Activated CD4-positive, alpha-beta T cell treated with anti-CD3 and anti-CD28 coated beads, Interleukin-2, amount 10 ng/mL, durations not matched to agents 24 days and 14 days (primary cell): ENCODE results near the gene MTERF4. TPM values are rescaled to one million over a fixed set of nuclear protein-coding genes. Genes with fewer than 3 reads are reported as not detected.

Experiments
- DNase-seq: peaks from one replicate; pipeline ENCODE4 v3.0.0; 2022
- H3K27ac Mint-ChIP-seq: one replicate; pipeline ENCODE4 v1.8.0; 2022; ENCODE audit warnings: mild to moderate bottlenecking, mixed read lengths
- H3K27me3 Mint-ChIP-seq: one replicate; pipeline ENCODE4 v1.8.0; 2022; ENCODE audit warnings: mixed read lengths
- H3K36me3 Mint-ChIP-seq: one replicate; pipeline ENCODE4 v1.8.0; 2022; ENCODE audit warnings: low read depth, mild to moderate bottlenecking, mixed read lengths
- H3K4me1 Mint-ChIP-seq: one replicate; pipeline ENCODE4 v1.8.0; 2021; ENCODE audit warnings: mixed read lengths
- H3K4me3 Mint-ChIP-seq: one replicate; pipeline ENCODE4 v1.8.0; 2022; ENCODE audit warnings: mild to moderate bottlenecking, moderate library complexity, mixed read lengths
- H3K9me3 Mint-ChIP-seq: one replicate; pipeline ENCODE4 v1.8.0; 2021; ENCODE audit warnings: mixed read lengths
- intact Hi-C: fragments of 100-400 bp; cut with micrococcal nuclease; formaldehyde crosslinking; loops from one replicate; pipeline ENCODE4 v1.15.1; 2023
- total RNA-seq: library from RNA; stranded (reverse); gene quantifications from 2 replicates; pipeline ENCODE4 v1.2.3, GENCODE V29; 2022

The MTERF4 gene
- total RNA-seq, 1 donor from 2014 or later = 43.9 TPM

DNA sequence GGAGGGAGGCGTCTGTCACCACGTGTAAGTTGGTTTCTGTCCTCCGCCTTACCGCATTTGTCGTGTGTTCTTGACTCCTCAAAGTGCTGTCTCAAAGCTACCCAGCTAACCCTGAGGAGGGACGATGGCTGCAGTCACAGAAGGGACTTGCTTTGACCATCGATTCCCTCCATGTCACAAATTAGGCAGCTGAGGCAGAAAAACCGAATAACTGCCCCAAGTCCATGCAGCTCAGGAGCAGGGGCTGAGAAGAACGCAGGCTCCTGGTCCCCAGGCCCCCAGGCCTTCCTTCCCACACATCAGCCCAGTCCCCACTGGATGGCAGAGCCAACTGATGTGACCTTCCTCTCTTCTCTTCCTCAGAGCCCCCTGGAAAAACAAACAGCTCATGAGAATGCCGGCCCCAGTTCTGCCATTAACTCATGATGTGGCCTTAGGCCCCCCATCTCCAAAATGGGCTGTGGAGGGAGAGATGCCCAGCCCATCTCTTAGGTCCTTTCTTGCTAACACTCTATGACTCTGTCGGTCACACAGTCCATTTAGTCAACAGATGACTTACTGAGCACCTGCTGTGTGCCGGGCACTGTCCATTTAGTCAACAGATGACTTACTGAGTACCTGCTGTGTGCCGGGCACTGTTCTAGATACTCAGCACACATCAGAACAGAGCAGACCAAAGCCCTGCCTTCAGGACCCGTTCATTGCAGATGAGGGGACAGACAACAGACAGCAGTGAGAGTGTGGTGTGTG, 19.6 kb downstream of the MTERF4 start:
- Mint-ChIP-seq H3K27me3 (no peaks in the 10 kb centered on the region), H3K27ac (no peak overlapping the region), H3K4me3 (no peak overlapping the region), H3K4me1 (no peaks in the 10 kb centered on the region), H3K36me3 (peaks cover 22% of the 10 kb centered on the region), H3K9me3 (no peaks in the 10 kb centered on the region)
- intact Hi-C loops = no loop called here
- no peak for DNase-seq

DNA sequence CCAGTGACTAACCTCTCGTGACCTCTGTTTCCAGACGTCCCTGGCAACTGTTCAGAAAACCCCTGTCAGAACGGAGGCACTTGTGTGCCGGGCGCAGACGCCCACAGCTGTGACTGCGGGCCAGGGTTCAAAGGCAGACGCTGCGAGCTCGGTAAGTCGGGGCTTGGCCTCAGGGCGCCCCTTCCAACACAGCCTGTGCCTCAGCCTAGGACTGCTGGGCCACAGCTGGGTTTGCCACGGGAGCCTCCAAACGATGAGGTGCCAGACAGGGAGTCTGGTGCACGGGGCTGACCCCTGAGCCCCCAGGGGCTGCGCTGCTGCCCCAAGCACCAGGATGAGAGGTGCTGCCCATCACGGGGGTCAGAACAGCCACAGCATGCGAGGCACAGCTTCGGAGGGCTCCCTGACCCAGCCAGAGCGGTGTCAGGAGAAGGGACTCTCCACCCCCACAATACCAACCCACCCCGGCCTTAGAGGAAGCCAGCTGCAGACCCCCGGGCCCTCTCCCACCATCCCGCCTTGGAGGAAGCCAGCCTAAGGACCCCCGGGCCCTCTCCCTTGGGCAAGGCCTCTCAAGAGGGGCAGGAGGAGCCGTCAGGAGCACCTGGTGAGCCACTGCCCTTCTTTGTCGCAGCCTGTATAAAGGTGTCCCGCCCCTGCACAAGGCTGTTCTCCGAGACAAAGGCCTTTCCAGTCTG, 20.3 kb downstream of the MTERF4 start:
- peaks cover 18% of the 10 kb centered on the region for H3K36me3 Mint-ChIP-seq
- no peak overlapping the region for H3K4me3 Mint-ChIP-seq
- intact Hi-C loops = no loop called here
- DNase-seq = no peak
- H3K27me3 Mint-ChIP-seq = no peaks in the 10 kb centered on the region
- H3K27ac Mint-ChIP-seq = no peak overlapping the region
- H3K4me1 Mint-ChIP-seq = no peaks in the 10 kb centered on the region
- H3K9me3 Mint-ChIP-seq = no peaks in the 10 kb centered on the region

DNA sequence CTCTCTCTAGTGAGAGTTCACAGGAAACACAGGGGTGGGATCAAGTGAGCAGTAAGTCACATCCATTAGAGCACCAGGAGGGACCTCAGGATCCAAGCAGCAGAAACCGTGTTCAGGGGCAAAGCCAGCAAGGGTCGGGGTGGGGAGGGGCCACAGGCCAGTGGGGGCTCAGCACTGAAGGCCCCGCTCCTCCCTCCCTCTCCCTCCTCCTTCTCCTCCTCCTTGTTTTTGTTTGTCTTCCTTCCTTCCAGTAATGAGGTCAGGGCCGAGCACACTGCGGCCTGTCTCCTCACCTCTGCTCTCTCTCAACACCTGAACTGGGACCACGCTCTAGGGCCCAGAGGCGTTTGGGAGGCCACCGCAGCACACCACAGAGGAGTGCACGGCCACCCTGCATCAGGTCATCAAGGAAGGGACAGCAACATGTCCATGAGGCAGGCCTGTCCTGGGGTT, 20.9 kb downstream of the MTERF4 start:
- Mint-ChIP-seq H3K27ac (no peak overlapping the region), H3K36me3 (peaks cover 13% of the 10 kb centered on the region), H3K9me3 (no peaks in the 10 kb centered on the region), H3K27me3 (no peaks in the 10 kb centered on the region), H3K4me1 (no peaks in the 10 kb centered on the region), H3K4me3 (no peak overlapping the region)
- intact Hi-C loops = no loop called here
- no peak for DNase-seq

DNA sequence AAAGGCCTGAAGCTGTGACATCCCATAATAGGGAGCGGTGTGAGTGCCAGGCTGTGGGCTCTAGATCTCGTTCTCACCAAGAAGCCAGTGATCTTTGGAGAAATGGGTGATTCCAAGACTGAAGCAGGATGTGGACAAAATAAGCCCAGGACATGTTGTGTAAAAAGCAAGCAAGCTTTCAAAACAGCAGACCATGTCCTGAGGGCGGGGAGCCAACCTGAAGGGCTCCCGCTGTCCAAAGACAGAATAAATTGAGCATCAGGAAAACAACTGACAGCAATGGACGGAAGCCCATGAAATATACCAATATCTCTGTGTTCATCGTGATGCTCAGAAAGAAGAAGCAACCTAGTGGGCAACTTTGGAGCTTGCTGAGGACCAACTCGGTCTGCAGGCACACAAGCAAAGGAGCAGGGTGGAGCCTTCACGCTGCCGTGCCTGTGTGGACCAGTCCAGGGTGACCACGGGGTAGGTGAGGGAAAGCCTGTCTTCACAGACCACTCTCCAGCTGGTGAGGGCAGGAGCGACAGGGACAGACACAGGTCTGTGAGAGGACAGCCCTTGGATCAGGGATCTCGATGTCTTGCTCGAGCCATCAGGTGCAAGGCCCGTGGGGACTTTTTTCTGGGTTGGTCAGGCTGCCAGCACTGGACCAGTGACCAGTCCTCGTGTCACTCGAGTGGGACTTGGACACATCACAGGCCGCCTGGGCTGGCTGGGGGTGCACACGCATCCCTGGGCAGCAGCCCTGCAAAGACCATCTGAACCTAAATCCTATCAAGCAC, 21.5 kb downstream of the MTERF4 start:
- H3K4me1 Mint-ChIP-seq = no peaks in the 10 kb centered on the region
- DNase-seq = no peak
- intact Hi-C loops = no loop called here
- peaks cover 10% of the 10 kb centered on the region for H3K36me3 Mint-ChIP-seq
- H3K27ac Mint-ChIP-seq = no peak overlapping the region
- H3K4me3 Mint-ChIP-seq = no peak overlapping the region
- H3K27me3 Mint-ChIP-seq = no peaks in the 10 kb centered on the region
- no peaks in the 10 kb centered on the region for H3K9me3 Mint-ChIP-seq

DNA sequence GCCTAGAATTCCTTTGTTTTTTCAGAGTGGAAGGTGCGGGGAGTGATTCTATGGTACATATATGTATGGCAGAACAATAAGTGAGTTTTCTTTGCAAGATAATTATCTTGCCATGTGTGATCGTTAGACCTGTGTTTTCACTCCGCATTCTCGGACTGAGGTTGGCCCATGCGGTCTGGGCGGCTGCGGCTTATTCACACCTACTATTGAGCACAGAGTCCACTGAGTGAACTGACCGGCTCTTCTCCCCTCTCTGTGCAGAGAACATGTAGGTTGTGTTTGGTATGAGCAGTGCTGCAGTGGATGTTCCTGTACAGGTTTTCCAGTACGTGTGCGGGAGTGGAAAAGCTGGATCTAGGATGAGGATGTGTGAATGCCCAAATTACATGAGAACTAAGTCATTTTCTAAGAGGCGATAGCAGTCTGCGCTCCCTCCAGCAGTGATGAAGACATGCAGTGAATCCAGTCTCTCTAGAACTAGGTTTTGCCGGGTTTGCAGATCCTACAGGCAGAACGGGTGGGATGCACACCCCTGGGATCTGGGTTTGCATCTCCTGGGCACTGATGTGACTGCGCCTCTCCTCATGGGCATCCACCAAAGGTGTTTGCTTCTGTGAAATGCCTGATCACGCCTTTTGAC, 27.1 kb downstream of the MTERF4 start:
- H3K4me1 Mint-ChIP-seq = no peaks in the 10 kb centered on the region
- no peak overlapping the region for H3K27ac Mint-ChIP-seq
- no peak for DNase-seq
- H3K36me3 Mint-ChIP-seq = peaks cover 2% of the 10 kb centered on the region
- no peaks in the 10 kb centered on the region for H3K9me3 Mint-ChIP-seq
- intact Hi-C loops = no loop called here
- H3K4me3 Mint-ChIP-seq = no peak overlapping the region
- no peaks in the 10 kb centered on the region for H3K27me3 Mint-ChIP-seq

DNA sequence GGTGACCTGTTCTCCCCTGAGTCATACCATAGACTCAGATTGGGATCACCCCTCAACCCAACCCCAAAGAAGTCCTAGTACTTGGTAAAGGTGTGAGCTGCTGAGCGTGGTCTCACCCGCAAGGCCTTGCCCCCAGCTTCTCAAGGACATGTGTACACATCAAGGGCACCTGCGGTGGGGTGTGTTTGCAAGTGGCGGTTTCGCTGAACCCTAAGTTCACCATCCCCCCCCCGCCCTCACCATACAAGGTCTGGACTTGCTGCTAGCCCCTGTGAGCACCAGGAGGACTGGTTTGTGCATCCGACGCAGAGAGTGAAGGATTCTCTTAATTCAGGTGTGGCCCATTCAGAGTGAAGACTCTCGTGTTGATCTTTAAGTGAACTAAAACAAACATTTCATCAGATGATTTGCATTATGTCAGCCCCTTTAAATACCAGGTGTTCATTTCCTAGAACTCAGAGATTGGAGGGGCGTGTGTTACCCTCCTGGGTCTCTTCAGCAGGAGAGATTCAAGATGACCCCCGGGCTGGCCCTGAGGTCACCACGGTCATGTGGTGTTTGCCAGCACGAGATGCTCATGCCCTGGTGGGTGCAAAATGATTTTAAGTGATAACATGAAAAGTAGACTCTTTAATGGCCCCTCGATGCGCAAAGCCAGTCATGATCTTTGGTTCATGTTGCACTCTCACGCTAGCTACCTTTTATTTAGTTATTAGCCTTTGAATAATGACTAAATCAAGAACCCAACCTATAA, 27.8 kb downstream of the MTERF4 start:
- Mint-ChIP-seq H3K9me3 (no peaks in the 10 kb centered on the region), H3K36me3 (peaks cover 2% of the 10 kb centered on the region), H3K27ac (no peak overlapping the region), H3K4me3 (no peak overlapping the region), H3K4me1 (no peaks in the 10 kb centered on the region), H3K27me3 (no peaks in the 10 kb centered on the region)
- intact Hi-C loops = no loop called here
- DNase-seq = no peak

DNA sequence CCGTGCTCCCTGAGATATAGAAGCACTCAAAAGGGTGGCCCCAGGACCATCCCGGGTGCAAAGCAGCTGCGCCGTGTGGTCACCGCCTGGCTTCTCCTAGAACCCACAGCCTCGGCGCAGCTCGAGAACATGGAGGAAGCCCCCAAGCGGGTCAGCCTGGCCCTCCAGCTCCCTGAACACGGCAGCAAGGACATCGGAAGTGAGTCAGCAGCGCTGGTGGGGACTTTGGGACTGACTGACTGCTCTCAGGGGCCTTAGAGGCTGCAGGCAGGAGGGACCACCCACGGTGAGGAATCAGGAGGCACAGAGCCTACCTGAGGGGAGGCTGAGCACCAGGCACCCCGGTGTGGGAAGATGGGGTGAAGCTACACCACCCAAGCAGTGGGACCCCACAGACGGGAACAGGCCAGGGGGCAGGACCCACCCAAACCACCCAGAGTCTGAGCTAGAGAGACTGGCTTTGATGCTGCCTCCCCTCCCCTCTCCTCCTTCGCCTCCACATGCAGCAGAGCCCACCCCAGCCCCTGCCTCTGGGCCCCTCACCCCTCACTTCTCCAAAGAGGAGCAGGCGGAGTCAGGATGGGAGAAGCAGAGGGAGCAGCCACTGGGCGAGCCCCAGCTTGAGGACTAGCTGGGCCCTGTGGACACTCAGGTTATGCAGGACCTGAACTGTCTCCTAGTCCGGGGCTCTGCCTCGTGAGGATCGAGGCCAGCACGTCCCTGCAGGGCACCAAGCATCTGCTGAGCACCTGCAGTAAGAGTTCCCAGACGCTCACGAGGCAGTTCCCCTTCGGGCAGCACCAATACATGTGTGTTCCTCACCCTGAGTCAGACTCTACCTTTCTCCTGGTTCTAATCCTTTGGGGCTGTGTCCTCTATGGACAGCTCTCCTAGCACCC, 28.7 kb downstream of the MTERF4 start:
- no peaks in the 10 kb centered on the region for H3K27me3 Mint-ChIP-seq
- no peaks in the 10 kb centered on the region for H3K9me3 Mint-ChIP-seq
- no peak for DNase-seq
- H3K4me1 Mint-ChIP-seq = no peaks in the 10 kb centered on the region
- H3K36me3 Mint-ChIP-seq = peaks cover 2% of the 10 kb centered on the region
- H3K4me3 Mint-ChIP-seq = no peak overlapping the region
- no peak overlapping the region for H3K27ac Mint-ChIP-seq
- intact Hi-C loops = no loop called here

DNA sequence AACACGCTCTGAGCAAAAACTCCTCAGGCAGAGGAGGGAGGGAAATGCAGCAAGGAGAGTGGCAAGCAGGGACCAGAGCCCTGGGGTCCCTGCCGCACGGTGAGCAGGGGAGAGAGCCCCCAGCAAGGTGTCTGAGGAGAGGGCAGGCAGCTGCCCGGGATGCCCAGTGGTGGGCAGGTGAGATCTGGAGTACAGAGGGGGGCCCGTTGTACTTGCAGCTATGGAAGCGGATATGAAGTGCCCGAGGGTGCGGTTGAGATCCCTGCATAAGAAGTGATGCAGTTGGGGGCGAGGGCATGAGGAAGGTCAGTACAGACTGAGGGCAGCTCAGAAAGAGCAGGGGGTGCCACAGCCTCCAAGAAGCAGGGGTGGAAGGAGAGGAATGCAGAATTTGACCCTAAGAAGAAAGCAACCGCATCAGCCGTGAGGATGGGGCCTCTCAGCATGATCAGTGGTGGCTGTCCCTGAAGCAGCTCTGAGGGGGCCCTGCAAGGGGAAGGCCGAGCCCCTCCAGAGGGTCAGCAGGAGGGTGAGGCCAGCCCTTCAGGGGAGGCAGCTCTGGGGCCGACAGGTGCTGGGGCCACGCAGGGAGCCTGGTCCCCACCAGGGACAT, 29.4 kb downstream of the MTERF4 start:
- H3K9me3 Mint-ChIP-seq = no peaks in the 10 kb centered on the region
- H3K27me3 Mint-ChIP-seq = no peaks in the 10 kb centered on the region
- intact Hi-C loops = no loop called here
- peaks cover 2% of the 10 kb centered on the region for H3K36me3 Mint-ChIP-seq
- no peak overlapping the region for H3K27ac Mint-ChIP-seq
- no peaks in the 10 kb centered on the region for H3K4me1 Mint-ChIP-seq
- no peak overlapping the region for H3K4me3 Mint-ChIP-seq
- no peak for DNase-seq

DNA sequence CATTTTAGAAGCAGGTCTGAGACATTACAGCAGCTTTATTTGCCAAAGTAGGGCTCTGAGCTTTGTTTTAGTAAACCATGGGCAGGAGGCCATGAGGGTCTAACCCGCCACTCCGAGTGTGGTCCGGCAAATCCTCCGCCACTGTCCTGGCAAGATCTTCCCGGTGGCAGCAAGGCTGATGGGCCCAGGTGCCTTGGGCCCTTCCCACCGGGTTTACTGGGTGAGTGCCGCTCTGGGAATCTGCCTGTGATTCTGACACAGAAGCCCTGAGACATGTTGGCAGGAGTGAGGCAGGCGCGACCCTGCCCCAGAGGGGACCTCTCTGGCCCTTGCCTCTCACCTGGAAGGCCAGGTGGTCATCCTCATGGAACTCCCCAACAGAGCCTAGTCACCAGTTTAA, 29.9 kb downstream of the MTERF4 start:
- H3K27me3 Mint-ChIP-seq = no peaks in the 10 kb centered on the region
- no peak overlapping the region for H3K4me3 Mint-ChIP-seq
- DNase-seq = no peak
- H3K27ac Mint-ChIP-seq = no peak overlapping the region
- intact Hi-C loops = no loop called here
- H3K9me3 Mint-ChIP-seq = no peaks in the 10 kb centered on the region
- H3K36me3 Mint-ChIP-seq = peaks cover 2% of the 10 kb centered on the region
- no peaks in the 10 kb centered on the region for H3K4me1 Mint-ChIP-seq

DNA sequence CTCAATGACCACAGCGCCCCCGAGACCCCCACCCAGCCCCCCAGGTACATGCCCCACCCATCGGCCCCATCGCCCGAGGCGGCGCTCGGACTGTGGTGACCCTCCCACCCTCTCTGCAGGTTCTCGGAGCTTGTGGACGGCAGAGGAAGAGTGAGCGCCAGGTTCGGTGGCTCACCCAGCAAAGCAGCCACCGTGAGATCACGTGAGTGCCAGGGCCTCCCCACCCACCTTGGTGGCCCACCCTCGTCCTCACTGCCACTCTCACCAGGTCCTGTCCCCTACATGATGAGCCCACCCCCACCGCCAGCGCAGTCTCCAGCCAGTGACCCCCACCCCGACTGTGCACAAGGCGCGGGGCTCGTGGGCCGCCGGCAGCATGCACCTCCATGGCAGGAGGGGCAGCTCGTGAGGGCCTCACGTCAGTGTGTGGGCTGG, 30.4 kb downstream of the MTERF4 start:
- Mint-ChIP-seq H3K9me3 (no peaks in the 10 kb centered on the region), H3K4me3 (no peak overlapping the region), H3K4me1 (no peaks in the 10 kb centered on the region), H3K36me3 (peaks cover 2% of the 10 kb centered on the region), H3K27me3 (no peaks in the 10 kb centered on the region), H3K27ac (no peak overlapping the region)
- no peak for DNase-seq
- intact Hi-C loops = no loop called here

DNA sequence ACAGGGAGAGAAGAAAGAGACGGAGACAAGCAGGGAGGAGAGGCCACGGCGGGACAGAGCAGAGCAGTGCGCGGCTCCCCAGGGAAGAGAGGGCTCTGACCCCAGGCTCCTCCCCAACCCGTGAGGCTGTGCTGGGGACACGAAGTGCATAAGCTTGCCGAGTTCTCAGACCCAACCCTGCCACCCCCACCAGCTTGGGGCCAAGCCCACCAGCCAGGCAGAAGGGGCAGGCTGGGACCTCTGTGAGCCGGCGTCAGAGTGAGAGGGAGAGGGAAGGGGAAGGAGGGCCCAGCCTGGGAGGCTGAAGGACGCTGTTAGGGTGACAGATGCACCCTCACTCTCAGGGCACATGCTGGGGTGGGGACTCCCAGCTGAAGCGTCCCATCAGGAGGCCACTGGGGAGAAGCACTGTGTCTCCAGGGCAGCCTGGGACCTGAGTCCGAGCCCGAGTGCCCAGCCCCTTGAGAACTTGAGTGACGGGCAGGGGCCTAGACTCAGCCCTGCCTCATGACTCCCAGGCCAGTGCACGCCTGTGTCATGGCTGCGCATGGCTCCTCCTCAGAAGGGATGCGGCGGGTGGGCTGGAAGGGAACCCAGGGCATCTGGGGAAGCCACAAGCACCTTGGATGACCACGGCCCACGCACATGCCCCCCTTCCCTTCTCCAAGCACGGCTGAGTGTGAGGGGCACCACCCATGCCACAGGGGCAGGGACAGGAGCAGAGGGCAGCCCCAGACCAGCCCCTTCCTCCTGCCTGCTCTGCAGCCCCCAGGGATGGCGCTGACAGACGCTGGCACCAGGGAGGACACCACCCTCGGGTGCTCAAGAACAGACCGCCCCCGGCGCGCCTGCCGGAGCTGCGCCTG, 31.0 kb downstream of the MTERF4 start:
- H3K36me3 Mint-ChIP-seq = peaks cover 2% of the 10 kb centered on the region

More for the DNA sequence above, 31.0 kb downstream of the MTERF4 start:
- intact Hi-C loops = no loop called here
- no peaks in the 10 kb centered on the region for H3K27me3 Mint-ChIP-seq
- no peak overlapping the region for H3K27ac Mint-ChIP-seq
- H3K4me1 Mint-ChIP-seq = no peaks in the 10 kb centered on the region
- no peak overlapping the region for H3K4me3 Mint-ChIP-seq
- H3K9me3 Mint-ChIP-seq = no peaks in the 10 kb centered on the region
- DNase-seq = no peak
